ENCODE results near the gene DENND1A.

DENND1A gene

DNA sequence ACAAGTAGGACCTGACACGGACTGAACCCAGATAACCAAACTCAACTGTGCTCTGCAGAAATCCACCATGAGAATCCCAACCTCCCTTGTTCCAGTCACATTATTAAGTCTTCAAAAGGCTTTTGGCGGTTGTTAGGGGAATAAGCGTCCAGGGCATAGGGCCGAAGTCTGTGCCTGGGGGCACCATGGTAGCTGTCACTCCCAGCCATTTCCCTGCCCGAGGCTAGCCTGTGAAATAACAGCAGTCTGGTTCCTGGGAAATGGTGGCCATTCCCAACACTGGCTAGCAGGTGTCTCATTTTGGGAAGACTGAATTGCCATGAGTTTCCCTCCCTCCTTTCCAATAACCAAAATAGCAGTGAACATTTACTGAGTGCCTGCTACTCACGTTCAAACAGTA, 451.8 kb downstream of the DENND1A start:
- no peak for DNase-seq

DNA sequence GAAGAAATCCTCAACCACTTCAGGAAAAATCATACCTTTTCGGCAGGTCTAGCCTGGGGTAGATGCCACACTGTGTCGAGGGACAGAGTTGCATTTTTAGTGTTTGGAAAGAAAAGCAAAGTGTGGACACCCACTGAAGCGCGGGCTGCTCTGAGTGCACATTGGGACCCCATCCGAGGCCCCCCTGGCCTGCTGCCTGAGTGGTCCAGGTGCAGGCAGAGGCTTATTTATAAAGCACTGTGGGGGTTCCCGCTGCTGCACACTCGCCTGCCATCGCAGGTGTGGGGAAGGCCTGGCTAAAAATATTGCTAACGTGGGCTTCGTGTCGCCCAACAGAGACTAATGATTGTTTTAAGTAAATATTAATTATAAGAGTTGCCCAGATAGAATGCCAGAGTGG, 454.5 kb downstream of the DENND1A start:
- no peak for DNase-seq

DNA sequence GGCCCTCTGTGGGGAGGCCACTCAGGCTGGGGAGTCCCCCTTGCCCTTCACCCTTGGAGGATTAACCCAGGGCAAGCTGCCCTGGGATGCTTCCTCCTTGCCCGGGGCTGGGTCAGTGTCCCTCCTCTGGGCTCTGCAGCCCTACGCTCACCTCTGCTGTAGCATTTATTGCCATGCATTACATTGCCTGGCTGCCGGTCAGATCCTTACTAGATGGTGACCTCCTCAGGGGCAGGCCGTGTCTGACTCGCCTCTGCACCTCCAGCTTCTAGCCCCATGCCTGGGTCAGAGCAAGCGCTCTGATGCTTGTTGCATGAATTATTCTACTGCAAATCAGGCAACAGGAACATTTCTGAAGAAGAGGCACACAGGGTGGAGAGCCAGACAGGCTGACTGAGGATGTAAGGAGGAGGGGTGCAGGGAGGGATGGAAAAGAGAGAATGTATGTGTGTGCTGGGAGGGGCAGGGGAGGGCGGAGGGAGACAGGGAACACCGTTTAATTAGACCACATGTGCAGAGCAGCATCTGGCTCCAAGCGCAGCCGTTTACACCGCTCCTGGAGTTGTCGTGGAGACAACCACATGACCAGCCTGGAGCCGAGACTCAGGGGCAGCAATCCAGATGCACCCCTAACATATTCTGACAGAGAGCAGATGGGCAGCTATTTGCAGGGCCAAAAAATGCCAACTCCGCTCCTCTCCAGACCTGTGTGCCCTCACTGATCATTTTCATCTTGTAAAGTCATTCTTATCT, 456.9 kb downstream of the DENND1A start:
- no peak for DNase-seq

DNA sequence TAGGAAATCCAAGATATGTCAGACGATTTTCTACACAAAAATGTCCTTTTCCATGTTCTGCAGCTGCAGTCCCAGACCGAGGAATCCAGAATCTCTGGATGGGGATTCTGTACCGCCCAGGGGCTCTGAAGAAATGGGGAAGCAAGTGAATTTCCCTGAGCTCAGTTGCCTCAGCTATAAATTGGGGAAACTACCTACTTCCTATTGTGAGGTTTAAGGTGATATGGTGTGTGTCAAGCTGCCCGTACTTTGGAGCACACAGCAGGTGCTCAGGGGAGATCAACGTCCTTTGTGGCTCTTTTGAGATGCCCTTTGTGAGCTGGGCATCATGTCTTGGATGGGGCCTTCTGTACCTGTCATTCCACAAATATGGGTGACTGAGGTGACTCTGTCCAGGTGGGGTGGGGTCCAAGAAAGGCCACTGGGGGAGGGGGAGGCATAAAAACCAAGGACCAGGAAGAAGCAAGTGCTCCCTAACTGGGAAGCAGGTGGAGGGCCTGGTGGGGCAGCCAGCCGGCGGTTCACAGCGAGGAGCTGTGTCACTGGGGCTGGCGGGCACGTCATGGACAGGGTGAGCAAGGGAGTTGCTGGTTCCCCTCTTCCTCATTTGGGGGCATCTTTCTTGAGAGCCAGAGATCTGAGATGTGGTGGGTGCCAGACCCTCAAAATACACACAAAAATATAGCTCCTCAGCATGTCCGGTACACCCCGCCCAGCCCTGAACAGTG, 457.9 kb downstream of the DENND1A start:
- DNase-seq = no peak

DNA sequence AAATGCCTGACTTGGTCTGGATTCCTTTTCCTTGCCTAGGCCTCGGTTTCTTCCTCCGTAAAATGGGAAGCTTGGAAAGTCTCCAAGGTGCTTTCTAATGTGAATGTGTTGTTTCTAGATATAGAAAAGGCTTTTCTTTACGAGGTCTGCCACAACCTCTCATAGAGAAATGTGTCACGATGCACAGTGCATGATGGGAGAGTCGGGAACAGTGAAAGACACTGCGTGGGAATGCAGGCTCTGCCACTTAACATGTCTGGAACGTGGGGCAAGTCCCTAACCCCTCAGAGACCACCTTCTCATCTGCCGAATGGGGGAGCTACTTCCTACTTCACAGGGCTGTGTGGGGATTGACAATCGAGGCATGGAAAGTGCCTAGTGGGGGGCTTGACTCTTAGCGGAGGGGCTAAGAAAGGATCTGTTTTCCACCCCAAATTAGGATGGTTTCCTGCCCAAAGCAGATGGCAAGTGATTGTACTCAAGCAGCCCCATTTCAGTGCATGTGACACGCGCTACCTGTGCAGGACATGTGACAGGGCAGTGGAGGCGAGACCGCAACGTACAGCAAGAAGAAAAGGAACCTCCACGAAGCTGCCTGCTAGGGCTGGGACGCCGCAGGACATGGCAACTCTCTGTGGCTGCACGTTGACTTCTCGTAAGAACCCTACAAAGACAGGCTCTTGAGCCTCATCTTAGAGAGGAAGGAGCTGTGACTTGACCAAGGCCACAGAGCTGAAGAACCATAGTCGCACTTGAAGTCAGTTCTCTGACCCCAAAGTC, 458.7 kb downstream of the DENND1A start:
- DNase-seq = no peak

DNA sequence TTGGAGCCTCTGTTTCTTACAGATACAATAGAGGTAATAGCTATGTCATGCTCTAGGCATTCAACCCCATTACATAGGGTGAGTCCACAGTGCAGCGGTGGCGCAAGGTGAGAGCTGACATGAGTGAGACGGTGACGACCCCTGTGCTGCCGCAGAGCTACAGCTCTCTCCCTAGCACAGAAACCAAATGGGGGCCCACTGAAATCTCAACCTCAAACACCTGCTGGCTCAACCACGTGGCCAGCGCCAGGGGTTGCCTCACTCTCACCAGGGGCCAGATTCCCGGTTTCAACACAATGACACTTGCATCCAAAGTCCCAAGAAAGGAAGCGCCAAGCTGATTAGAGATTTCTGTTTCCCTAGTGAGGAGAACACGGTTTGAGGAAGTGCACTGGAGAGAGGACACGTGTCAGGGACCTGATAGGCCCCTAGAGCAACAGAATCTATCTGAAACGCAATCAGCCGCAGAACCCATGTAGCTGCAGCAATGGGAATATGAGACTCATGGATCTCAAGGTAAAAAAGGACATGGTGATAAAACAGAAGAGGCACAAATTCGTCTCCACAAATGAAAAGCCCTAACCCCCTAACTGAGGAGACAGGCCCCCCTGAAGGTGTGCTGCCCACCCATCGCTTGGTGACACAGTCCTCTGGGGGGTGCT, 459.7 kb downstream of the DENND1A start:
- DNase-seq = no peak

DNA sequence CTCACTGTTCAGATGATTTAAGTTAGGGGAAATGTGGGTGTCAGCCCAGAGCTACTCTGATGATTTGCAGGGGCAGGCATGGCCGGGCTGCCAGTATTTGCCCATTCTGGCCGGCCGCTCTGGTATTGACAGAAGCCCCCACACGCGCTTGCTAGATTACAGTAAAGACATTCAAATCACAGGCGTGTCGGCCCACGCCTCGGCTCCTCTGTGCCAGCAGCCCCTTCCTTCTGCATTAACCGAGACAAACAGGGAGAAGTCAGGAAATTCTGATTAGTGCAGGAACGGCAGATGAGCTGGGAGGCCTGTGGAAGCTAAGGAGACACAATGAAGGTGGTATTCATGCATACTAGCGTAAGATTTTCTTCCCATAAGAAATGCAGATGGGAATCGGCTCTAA, 460.6 kb downstream of the DENND1A start:
- DNase-seq = no peak

DNA sequence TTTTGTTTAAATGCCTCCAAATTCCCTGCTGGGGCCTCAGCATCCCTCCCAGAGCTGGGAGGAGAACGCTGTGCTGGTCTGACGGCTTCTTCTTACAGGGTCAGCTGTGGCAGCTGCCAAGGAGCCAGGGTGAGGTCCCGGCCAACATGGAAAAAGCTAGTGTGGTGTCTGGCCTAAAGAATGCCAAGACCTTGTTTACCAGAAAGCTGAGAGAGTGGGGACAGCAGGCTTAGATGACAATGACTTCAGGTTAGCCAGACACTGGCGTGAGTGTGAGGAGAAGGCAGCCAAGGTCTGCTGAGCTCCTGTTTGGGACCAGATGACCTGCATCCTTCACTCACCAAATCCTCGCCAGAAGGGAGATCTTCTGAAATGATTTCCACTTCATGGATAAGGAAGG, 461.4 kb downstream of the DENND1A start:
- DNase-seq = no peak

DNA sequence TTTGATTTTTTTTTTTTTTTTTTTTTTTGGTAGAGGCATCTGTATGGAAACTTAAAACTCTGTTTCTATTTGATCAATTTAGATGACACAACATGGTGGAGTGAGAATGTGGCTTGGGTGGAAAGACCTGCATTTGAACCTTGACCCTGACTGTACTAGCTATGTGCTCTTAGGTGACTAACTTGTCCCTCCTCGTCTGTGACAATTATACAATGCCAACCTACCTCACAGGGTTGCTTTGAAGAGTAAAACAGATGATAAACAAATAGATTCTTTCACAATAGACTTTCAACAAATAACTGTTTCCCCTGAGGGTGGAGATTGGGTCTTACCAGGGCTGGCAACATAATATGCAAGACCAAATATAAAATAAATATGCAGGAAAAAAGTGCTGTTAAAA, 464.6 kb downstream of the DENND1A start:
- no peak for DNase-seq

DNA sequence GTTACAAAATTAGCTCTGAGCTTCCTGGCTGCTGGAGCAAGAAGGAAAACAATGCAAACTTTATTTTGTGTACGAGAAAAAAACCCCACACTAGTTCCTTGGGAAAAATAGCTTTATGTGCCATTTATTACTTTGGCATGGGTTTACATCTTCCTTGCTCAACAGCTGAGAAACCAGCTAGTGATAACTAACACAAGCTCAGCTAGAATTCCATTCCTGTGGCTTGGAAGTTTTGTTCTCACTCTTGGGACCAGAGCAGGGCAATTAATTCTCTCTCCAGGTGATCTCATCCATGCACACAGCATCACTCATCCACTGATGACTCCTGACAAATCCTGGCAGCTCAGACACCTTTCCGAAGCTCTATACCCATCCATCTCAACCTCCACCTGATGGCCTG, 469.8 kb downstream of the DENND1A start:
- no peak for DNase-seq

DNA sequence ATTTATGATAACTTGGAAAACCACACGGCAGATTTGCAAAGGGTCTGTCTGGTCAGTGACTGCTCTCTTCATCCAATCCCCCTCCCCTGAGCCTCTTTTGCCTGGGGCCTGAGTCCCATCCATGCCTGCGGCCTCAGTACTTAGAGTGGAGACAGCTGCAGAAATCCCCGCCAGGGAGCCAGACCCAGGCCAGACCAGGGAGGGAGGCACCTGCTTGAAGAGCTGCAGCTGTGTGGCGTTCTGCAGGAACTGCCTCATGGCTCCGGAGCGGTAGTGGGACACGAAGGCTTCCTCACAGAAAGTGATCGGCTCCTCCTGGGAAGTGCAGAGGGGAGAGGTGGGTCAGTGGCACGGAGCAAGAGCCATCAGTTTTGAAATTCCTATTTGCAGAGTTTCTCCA, 472.3 kb downstream of the DENND1A start:
- no peak for DNase-seq

DNA sequence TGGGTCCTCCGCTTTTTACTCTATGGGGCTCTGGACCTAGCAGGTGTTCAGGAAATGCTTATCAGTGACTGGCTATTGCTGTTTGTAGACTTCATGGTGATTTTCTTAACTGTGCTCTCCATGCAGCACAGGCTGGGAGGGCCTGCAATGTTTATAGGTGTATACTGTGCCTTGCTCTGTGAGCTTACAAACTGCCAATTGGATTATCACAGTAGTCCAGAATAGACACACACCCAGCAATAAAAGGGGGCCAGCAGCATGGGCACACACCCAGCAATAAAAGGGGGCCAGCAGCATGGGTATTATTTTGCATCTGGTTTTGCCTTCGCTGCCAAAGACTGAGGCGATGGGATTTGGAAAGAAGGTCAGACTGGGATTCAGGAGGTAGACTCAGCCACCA, 473.9 kb downstream of the DENND1A start:
- DNase-seq = no peak

DNA sequence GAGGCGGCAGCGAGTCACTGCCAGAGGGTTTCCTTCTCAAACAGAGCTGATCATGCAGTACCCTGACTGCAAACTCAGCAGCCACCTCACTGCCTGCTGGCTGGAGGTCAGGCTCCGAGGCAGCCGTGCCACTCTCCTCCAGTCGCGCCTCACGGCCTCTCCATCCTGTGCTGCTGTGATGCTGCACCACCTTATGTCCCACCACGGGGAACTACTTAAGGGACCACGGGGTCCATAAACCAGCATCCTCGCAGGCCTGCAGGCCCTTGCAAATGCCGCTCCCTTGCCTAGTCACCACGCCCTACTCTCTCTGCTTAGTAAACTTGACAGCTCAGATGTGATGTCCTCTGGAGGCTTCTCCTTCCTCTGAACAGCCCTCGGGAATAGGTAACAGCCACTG, 474.7 kb downstream of the DENND1A start:
- no peak for DNase-seq

DNA sequence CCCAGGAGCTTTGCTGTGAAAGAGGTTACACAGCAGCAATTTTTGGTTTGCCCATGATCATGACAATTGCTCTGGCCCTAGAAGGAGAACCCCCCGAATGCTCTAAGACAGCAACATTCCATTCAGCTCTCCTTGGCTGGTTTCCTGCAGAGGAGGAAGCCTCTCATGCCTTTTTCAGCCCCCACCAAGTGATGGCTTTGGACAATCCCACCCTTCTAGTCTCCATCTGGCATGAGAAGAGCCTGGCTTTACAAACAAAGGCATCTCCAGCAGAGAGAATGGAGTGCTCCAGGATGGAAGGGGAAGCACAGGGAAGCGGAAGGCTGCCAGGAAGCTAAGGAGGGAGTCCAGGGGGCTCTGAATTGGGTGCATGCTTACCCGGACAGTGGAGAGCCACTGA, 475.6 kb downstream of the DENND1A start:
- DNase-seq = no peak

DNA sequence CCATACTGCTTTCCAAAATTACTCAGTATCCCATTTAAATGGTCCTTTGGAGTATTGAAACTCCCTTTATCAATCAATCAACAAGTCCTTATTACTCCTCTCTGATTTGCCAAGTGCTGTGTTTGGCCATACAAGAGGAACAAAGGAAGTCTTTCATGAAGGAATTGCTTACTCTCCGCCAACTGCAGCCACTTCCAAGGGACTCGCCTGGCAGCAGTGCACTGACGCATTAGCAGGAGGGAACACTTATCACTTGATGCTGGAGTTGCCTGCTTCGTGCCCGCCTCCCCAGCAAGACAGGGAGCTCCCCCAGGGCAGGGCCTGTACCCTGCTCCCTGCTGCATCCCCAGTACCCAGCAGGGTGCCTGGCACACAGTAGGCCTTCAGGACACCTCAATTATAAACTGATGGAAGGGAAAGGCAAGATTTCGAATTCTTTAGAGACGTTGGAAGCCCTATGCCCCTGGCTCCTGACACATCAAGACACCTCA, 476.1 kb downstream of the DENND1A start:
- DNase-seq = no peak

DNA sequence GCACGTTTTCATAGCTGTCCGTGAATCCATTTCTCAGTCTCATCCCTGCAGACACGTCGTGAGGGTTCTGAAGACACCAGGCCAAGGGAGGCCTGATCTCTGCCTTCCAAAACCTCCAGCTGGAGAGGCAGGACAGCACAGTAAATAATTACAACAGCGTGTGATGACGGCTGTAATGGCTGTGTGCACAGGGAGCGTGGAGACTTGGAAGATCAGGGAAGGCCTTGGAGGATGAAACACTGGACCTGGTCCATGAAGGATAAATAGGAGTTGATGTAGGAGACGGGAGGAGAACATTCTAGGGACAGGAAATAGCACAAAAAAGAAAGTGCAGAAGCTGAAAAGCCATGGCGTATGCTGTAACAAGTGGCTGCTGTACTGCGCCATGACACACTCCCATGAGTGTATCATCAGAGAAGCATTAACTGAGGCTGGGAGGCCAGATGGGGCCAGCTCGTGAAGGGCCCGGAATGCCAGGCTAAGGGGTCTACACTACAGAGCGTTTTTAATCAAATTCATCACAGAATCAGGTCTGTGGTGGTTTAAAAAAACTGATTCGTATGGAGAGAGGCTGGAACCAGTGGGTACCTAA, 476.8 kb downstream of the DENND1A start:
- DNase-seq = no peak

DNA sequence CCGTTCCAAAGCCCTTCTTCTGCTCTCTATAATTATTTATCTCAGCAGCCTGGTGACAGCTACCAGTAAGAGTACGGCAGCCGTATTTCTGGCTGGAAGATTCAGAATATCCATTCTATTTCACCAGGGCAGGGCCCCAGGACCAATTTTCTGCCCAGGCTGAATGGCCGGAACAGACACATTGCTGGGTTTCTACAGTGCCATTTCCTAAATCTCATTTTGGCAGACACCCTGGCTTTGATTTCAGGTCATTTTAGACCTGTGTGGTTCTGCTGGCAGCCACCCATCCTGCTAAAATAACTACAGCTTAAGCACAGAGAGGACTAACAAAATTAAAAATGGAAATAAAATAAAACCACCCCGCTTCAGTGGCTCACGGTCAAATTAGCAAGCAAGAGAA, 478.9 kb downstream of the DENND1A start:
- DNase-seq = no peak

DNA sequence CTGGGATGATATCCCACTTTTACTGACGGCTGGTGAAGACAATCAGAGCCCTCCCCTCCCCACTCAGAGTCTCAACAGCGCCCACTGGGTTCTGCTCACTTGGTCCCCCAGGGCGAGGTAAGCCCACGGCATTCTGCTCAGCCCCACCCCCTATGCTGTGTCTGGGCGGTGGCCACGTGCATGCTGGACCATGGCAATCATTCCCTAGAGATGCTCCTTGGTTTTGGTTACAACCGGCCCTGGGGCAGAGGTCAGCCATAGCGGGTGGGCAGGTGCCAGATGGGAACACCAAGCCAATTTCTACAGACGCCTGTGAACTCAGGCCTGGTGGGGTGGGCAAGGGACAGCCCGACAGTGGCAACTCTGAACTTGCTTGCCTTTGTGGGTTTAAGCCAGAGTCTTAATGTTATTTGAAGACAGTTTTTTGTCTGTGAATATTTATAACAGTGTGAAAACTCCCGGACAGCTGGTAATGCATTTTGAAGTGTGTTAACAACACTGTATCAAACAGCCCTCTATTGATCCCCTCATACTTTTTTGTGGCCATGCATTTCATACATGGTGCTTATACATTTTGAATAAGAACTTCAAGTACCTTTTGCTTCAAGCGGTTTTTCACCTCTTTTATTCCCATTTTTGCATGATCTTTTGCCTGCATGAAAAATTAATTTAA, 479.7 kb downstream of the DENND1A start:
- no peak for DNase-seq

DNA sequence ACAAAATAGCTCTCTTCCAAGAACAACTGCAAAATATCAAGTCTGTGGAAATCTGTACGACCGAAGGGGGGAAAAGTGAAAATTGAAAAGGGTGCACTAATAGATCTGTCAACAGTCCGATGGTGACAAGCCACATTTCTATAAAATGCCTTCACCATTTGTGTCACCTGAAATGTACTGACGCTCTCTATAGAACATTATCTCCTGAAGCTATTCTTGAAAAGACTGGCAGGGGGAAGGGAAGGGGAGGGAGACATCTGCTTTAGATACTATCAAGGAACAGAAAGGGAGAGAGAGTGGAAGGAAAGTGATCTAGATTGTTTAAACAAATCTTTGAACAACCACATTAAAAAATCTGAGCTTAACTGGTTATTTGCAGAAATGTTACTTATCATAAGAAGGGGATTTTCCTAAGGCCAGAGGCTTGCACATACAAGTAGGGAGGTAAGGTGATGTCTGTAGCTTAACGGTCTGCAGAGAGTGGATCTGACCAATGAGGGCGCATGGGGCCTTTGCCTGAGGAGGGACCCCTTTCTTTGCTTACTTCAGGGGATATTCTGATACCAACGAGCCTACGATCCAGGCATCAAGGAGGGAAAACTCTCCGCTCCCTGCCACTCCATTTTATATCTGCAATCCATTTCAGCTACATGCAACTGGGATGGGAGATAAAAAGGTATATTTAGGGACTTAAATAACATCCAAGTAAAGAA, 481.8 kb downstream of the DENND1A start:
- DNase-seq = no peak

DNA sequence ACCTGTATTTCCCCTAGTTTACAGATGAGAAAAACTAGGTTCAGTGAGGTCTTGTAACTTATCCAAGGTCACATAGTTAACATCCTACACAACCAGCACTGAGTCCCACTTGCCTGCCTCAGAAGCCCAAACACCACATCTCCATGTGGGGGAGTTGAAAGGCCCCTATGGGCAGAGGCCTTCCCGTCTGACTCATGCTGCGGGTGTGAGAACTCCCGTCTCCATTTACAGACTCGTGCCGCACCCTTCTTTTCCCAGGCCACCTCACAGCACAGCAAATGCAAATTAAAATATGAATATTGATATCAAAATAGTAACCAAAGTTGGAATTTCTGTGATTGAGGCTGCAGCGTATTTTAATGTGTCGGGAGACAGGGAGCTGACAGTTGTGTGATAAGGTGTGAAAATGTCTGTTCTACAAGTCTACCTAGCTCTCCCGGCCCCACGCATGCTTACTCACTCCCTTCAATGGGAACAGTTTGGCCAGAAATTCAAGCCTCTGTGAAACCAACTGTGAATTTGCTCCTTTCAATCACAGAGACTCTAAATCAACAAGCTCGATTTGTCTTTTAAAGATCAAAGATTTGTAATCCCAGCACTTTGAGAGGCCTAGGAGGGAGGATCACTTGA, 483.8 kb downstream of the DENND1A start:
- no peak for DNase-seq

DNA sequence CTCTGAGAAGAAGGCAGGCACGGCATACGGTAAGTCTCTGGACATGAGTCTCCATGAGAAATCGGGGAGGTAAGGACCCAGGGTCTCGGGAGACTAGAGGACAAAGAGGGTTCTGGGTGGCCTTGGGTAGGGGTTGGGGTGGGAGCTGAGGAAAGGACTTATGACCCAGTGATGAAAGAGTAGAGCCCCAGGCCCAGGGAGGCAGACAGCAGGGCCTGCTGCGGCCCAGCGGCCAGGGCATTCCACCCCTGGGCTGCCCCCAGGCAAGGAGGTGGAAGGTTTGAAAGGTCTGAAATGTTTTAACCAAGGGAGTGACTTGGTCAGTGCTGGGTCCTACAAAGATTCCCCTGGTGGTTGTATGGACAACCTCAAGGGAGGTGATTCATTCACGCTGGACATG, 484.8 kb downstream of the DENND1A start:
- no peak for DNase-seq
